PFSK-1 (cell line): ENCODE data around the gene MINK1.

ENCODE experiments used
- POLR2AphosphoS5 ChIP-seq: IDR thresholded peaks from 2 replicates; pipeline ENCODE4 v1.6.1; 2012; ENCODE audit warnings: low read depth, mild to moderate bottlenecking, control low read depth, low read length, moderate library complexity
- REST ChIP-seq, 2 experiments: IDR thresholded peaks; 2 replicates each; pipeline versions ENCODE4 v1.6.1 to v1.8.0; 2011 to 2012; ENCODE audit warnings: low read depth in 2 of 2, low read length in 2 of 2, control low read depth in 1 of 2, inconsistent platforms in 1 of 2, mild to moderate bottlenecking in 1 of 2, moderate library complexity in 1 of 2; ENCODE audit not compliant: insufficient read depth in 1 of 2
- SIN3A ChIP-seq: IDR thresholded peaks from 2 replicates; pipeline ENCODE4 v1.6.1; 2012; ENCODE audit warnings: mild to moderate bottlenecking, low read length, moderate library complexity, borderline replicate concordance; ENCODE audit not compliant: insufficient read depth
- TAF1 ChIP-seq: IDR thresholded peaks from 2 replicates; pipeline ENCODE4 v1.6.1; 2012; ENCODE audit warnings: low read length, control low read depth, borderline replicate concordance; ENCODE audit not compliant: insufficient read depth

DNA sequence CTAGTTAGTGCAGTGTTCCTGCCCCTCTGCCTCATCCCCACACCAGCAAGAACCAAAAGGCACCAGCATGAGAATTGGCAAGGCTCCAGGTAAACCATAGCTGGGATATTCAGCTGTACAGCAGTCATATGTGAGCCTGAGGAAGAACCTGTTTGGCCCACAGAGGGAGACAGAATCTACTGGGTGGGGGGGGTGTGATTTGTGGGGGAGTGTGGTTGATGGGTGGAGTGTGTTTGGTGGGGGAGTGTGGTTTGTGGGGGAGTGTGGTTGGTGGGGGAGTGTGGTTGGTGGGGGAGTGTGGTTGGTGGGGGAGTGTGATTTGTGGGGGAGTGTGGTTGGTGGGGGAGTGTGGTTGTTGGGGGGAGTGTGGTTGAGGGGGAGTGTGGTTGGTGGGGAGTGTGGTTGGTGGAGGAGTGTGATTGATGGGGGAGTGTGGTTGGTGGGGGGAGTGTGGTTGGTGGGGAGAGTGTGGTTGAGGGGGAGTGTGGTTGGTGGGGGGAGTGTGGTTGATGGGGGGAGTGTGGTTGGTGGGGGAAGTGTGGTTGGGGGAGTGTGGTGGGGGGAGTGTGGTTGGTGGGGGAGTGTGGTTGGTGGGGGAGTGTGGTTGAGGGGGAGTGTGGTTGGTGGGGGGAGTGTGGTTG is 19.5 kb downstream of the MINK1 start:
- no peak for TF ChIP-seq POLR2AphosphoS5
- TF ChIP-seq REST (IDR thresholded peaks at IDR 0.05; ENCODE audit: insufficient read depth in 1 of 2, low read depth in 2 of 2, low read length in 2 of 2) = no peak
- no peak for TF ChIP-seq SIN3A
- no peak for TF ChIP-seq TAF1
